Activated CD4-positive, alpha-beta T cell treated with anti-CD3 and anti-CD28 coated beads, Interleukin-2, Interleukin-6, amounts not matched to agents 100 ng/mL and 50 ng/mL, durations not matched to agents 16 hours and 8 hours (primary cell): ENCODE data around the gene CEL.
"Not testable (repeated sequence)": the region's sequence is repeated elsewhere in the genome, so short reads cannot be mapped to it uniquely, and the experiment has no call there.

ENCODE experiments used
- DNase-seq: peaks from one replicate; pipeline ENCODE4 v3.0.0-alpha.2; 2020

The CEL gene

DNA sequence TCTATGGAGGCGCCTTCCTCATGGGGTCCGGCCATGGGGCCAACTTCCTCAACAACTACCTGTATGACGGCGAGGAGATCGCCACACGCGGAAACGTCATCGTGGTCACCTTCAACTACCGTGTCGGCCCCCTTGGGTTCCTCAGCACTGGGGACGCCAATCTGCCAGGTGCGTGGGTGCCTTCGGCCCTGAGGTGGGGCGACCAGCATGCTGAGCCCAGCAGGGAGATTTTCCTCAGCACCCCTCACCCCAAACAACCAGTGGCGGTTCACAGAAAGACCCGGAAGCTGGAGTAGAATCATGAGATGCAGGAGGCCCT, 3.2 kb downstream of the CEL start:
- no peak for DNase-seq

DNA sequence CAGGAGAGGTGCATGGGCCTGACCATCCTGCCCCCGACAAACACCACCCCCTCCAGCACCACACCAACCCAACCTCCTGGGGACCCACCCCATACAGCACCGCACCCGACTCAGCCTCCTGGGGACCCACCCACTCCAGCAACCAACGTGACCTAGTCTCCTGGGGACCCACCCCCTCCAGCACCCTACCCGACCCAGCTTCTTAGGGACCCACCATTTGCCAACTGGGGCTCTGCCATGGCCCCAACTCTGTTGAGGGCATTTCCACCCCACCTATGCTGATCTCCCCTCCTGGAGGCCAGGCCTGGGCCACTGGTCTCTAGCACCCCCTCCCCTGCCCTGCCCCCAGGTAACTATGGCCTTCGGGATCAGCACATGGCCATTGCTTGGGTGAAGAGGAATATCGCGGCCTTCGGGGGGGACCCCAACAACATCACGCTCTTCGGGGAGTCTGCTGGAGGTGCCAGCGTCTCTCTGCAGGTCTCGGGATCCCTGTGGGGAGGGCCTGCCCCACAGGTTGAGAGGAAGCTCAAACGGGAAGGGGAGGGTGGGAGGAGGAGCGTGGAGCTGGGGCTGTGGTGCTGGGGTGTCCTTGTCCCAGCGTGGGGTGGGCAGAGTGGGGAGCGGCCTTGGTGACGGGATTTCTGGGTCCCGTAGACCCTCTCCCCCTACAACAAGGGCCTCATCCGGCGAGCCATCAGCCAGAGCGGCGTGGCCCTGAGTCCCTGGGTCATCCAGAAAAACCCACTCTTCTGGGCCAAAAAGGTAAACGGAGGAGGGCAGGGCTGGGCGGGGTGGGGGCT, 4.6 kb downstream of the CEL start:
- no peak for DNase-seq

- no peak for DNase-seq
These were observed 5.2 kb downstream of the CEL start for GRCh38 chr9:133067006-133067405.

DNA sequence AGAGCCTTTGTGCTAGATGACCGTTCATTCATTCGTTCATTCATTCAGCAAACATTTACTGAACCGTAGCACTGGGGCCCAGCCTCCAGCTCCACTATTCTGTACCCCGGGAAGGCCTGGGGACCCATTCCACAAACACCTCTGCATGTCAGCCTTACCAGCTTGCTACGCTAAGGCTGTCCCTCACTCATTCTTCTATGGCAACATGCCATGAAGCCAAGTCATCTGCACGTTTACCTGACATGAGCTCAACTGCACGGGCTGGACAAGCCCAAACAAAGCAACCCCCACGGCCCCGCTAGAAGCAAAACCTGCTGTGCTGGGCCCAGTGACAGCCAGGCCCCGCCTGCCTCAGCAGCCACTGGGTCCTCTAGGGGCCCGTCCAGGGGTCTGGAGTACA, 6.0 kb downstream of the CEL start:
- no peak for DNase-seq

- DNase-seq = not testable (repeated sequence)
These were observed 6.7 kb downstream of the CEL start for GRCh38 chr9:133068431-133068830.

GRCh38 chr9:133070500-133070961, 8.8 kb downstream of the CEL start:
- not testable (repeated sequence) for DNase-seq

GRCh38 chr9:133070985-133071384, 9.2 kb downstream of the CEL start:
- not testable (repeated sequence) for DNase-seq

- no peak for DNase-seq
These were observed 9.8 kb downstream of the CEL start for GRCh38 chr9:133071484-133072150.

DNA sequence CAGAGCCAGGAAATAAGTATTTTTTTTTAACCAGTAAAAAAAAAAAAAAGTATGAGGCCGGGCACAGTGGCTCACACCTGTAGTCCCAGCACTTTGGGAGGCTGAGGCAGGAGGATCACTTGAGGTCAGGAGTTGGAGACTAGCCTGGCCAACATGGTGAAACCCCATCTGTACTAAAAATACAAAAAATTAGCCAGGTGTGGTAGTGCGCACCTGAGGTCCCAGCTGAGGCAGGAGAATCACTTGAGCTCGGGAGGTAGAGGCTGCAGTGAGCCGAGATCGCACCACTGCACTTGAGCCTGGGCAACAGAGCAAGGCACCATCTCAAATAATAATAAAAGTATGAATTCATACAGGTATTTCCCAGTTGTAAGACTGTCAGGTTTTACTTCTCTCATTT, 10.4 kb downstream of the CEL start:
- not testable (repeated sequence) for DNase-seq

GRCh38 chr9:133073086-133074014, 11.6 kb downstream of the CEL start:
- DNase-seq = no peak

GRCh38 chr9:133074111-133074651, 12.4 kb downstream of the CEL start:
- no peak for DNase-seq

DNA sequence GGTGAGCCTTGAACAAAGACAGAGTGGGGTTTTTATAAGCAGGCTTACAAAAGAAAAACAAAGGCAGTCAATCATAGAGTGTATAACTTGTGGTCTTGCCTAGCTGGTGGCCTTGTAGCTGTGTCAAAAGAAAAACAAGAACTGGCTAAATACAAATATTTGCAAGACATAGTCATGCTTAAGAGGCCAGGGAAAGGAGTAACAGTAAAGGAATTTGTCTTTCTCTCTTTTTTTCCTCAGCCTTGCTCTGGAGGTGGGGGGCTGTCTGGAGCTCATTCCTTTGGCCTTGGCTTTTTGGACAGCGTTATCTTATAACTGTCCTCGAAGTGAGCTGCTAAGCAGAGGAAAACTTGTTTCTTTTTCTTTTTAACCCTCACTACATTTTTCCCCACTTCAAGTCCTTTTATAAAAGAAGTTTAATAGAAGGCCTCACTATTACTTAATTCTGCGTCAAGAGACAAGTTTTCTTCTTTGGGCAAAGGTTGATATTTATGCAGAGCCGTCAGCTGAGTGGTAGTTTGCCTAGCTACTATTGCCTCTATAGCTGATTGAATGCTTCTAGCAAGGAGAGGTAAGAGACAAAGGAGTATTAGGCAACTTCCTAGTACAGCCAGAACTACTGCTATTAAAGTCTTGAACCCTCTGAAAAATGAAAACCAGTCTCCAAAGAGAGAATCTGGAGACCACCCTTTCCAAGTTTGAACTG, 14.3 kb downstream of the CEL start:
- no peak for DNase-seq

DNA sequence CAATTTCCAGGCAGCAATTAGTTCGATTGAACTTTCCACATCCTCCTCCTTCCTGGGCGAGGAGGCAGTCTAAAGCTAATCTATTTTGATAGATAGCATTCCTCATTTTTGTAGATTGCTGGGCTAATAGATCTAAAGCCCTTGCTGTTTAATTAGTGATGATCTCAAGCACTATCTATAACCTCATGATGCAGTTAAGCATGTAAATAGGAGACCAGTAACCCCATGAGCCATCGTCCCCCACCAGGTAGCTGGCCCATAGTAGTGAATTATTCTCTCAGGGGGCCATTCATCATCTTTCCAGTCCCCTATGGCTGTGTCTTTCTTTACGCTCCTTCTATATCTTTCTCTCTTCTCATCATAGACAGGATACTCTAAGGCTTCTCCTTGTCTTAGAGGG, 14.9 kb downstream of the CEL start:
- no peak for DNase-seq

- DNase-seq = no peak
These were observed 16.7 kb downstream of the CEL start for GRCh38 chr9:133078486-133078885.

DNA sequence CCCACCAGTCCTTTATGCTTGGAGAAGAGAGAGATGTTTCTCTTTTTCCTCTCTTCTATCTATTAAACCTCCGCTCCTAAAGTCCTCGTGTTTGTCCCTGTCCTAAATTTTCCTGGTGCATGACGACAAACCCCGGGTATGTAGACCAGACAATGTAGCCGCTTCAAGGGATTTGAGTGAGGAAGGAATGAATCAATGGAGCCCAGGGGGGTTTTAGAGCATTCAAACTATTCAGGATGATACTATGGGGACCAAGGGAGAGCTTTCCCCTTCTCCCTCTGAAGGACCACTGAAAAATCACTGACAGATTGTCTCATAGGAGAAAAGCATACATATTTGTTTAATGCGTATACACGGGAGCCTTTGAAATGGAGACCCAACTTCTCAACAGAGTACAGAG, 18.4 kb downstream of the CEL start:
- DNase-seq = no peak

DNA sequence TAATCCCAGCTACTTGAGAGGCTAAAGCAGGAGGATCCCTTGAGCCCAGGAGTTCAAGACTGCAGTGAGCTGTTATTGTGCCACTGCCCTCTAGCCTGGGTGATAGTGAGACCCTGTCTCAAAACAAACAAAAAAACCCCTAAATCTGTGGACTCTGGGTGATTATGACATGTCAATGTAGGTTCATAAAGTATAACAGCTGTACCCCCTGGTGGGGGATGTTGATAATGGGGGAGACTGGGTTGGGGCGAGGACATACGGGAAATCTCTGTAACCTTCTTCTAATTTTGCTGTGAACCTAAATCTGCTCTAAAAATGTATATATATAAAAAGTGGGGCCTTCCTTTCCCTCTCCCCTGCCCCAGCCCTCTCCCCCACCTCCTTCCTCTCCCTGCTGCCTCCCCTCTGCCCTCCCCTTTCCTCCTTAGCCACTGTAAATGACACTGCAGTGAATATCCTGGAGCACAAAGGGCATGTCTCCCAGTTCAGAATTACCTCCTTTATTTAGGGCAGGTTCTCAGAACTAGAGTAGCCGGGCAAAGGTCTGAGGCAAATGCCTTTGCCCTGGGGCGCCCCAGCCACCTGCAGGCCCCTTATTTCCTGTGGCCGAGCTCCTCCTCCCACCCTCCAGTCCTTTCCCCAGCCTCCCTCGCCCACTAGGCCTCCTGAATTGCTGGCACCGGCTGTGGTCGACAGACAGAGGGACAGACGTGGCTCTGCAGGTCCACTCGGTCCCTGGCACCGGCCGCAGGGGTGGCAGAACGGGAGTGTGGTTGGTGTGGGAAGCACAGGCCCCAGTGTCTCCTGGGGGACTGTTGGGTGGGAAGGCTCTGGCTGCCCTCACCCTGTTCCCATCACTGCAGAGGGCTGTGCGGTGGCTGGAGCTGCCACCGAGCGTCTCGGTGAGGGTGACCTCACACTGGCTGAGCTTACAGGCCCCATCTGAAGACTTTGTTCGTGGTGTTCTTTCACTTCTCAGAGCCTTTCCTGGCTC, 19.3 kb downstream of the CEL start:
- not testable (repeated sequence) for DNase-seq

DNA sequence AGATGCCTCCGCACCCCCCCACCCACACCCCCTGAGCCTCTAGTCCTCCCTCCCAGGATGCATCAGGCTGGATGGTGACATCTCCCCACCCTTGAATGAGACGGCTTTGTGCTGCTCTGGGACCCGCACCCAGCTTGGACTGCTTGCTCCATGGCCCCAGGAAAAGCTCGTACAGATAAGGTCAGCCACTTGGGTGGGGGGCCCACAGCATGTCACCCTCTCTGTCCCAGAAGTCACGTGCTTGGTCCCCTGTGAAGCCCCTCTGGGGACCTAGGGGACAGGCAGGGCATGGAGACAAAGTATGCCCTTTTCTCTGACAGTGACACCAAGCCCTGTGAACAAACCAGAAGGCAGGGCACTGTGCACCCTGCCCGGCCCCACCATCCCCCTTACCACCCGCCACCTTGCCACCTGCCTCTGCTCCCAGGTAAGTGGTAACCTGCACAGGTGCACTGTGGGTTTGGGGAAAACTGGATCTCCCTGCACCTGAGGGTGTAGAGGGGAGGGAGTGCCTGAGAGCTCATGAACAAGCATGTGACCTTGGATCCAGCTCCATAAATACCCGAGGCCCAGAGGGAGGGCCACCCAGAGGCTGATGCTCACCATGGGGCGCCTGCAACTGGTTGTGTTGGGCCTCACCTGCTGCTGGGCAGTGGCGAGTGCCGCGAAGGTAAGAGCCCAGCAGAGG, 20.3 kb downstream of the CEL start:
- DNase-seq = not testable (repeated sequence)

- DNase-seq = not testable (repeated sequence)
These were observed 21.9 kb downstream of the CEL start for GRCh38 chr9:133083688-133084087.

DNA sequence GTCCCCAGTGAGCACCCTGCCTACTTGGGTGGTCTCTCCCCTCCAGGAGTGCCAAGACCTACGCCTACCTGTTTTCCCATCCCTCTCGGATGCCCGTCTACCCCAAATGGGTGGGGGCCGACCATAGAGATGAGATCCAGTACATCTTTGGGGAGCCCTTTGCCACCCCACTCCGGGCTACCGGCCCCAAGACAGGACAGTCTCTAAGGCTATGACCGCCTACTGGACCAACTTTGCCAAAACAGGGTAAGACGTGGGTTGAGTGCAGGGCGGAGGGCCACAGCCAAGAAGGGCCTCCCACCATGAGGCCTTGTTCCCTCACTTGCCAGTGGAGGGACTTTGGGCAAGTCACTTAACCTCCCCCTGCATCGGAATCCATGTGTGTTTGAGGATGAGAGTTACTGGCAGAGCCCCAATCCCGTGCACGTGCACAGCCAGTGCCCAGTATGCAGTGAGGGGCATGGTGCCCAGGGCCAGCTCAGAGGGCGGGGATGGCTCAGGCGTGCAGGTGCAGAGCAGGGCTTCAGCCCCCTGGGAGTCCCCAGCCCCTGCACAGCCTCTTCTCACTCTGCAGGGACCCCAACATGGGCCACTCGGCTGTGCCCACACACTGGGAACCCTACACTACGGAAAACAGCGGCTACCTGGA, 24.6 kb downstream of the CEL start:
- DNase-seq = not testable (repeated sequence)

- no peak for DNase-seq
These were observed 25.1 kb downstream of the CEL start for GRCh38 chr9:133086894-133087293.
